ELR (cell line): ENCODE measurements around the gene FARS2.
"Not testable (repeated sequence)": the region's sequence is repeated elsewhere in the genome, so short reads cannot be mapped to it uniquely, and the experiment has no call there.

Experiments
- DNase-seq: peaks from one replicate; pipeline ENCODE4 v3.0.0-alpha.2; 2015; ENCODE audit warnings: low read depth

Gene FARS2

GRCh38 chr6:5537967-5538366 lies 276.7 kb downstream of the FARS2 start:
- DNase-seq: no peak

GRCh38 chr6:5540370-5540769 lies 279.1 kb downstream of the FARS2 start:
- no peak for DNase-seq

GRCh38 chr6:5541025-5541424 lies 279.7 kb downstream of the FARS2 start:
- no peak for DNase-seq

- DNase-seq: peak; percentile 86
Observed at GRCh38 chr6:5541751-5542432, 280.6 kb downstream of the FARS2 start.

- DNase-seq: no peak
Observed at GRCh38 chr6:5547556-5547955, 286.2 kb downstream of the FARS2 start.

GRCh38 chr6:5550631-5551030 lies 289.3 kb downstream of the FARS2 start:
- DNase-seq: peak; percentile 35

GRCh38 chr6:5552243-5552642 lies 290.9 kb downstream of the FARS2 start:
- no peak for DNase-seq

GRCh38 chr6:5553767-5554166 lies 292.5 kb downstream of the FARS2 start:
- DNase-seq: no peak

GRCh38 chr6:5554226-5554625 lies 292.9 kb downstream of the FARS2 start:
- no peak for DNase-seq

- no peak for DNase-seq
Observed at GRCh38 chr6:5556011-5556410, 294.7 kb downstream of the FARS2 start.

- no peak for DNase-seq
Observed at GRCh38 chr6:5557506-5557905, 296.2 kb downstream of the FARS2 start.

GRCh38 chr6:5559651-5560050 lies 298.3 kb downstream of the FARS2 start:
- DNase-seq: no peak

GRCh38 chr6:5562277-5562676 lies 301.0 kb downstream of the FARS2 start:
- DNase-seq: peak; percentile 25

- DNase-seq: no peak
Observed at GRCh38 chr6:5563086-5563485, 301.8 kb downstream of the FARS2 start.

GRCh38 chr6:5564746-5565145 lies 303.4 kb downstream of the FARS2 start:
- not testable (repeated sequence) for DNase-seq

GRCh38 chr6:5565971-5566370 lies 304.7 kb downstream of the FARS2 start:
- no peak for DNase-seq

- no peak for DNase-seq
Observed at GRCh38 chr6:5566718-5567117, 305.4 kb downstream of the FARS2 start.

GRCh38 chr6:5567352-5567751 lies 306.0 kb downstream of the FARS2 start:
- no peak for DNase-seq

- DNase-seq: no peak
Observed at GRCh38 chr6:5567890-5568289, 306.6 kb downstream of the FARS2 start.

GRCh38 chr6:5569491-5569890 lies 308.2 kb downstream of the FARS2 start:
- peak; percentile 32 for DNase-seq

- no peak for DNase-seq
Observed at GRCh38 chr6:5570641-5571040, 309.3 kb downstream of the FARS2 start.

- DNase-seq: no peak
Observed at GRCh38 chr6:5580736-5581581, 319.6 kb downstream of the FARS2 start.

- no peak for DNase-seq
Observed at GRCh38 chr6:5582762-5583161, 321.4 kb downstream of the FARS2 start.

- DNase-seq: no peak
Observed at GRCh38 chr6:5583528-5583927, 322.2 kb downstream of the FARS2 start.
